ENCODE results near the gene SNX1.

The SNX1 gene

DNA sequence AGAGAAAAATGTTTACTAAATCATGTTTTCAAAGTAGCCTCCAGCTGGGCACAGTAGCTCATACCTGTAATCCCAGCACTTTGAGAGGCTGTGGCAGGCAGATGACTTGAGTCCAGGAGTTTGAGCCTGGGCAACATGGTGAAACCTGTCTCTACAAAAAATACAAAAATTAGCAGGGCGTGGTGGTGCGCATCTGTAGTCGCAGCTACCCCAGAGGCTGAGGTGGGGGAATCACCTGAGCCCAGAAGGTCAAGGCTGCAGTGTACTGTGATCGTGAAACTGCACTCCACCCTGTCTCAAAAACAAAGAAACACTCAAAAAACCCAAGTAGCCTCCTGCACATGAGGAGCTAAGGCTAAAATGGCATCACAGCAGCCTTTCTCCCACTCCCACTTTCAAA, 68.7 kb downstream of the SNX1 start:
- no peak for DNase-seq

DNA sequence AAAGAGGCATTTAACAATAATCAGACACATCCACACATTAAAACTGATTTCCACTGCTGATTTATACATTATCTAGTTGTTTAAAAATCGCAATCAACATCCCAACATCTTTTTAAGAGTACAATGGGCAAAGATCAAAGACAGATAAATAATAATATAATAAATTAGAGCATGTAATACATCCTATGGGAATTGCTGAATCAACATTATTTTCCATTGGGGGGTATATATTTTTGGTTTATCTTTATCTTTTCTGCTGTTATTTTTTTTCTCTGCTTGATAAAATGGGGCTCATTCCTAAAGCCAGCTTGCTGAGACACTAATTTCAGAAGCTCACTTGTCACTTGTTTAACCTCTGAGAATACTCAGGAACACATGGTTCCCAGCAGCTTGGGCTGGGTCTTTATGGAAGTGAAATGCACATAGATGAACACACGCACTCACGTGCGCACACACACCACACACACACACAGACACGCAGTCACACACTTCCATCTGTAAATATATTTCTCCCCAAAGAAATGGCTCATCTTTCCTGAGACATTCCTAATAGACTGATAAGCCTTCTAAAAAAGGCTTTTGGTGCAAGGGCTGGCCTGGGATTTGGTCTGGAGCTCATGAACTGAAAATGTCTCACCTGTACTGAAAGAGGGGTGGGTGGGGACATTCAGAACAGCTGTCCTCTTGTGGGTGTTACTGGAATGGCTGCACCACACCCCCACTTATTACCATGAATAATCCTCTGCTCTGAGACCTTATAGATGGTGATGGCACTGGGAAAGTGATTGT, 70.5 kb downstream of the SNX1 start:
- no peak for DNase-seq

DNA sequence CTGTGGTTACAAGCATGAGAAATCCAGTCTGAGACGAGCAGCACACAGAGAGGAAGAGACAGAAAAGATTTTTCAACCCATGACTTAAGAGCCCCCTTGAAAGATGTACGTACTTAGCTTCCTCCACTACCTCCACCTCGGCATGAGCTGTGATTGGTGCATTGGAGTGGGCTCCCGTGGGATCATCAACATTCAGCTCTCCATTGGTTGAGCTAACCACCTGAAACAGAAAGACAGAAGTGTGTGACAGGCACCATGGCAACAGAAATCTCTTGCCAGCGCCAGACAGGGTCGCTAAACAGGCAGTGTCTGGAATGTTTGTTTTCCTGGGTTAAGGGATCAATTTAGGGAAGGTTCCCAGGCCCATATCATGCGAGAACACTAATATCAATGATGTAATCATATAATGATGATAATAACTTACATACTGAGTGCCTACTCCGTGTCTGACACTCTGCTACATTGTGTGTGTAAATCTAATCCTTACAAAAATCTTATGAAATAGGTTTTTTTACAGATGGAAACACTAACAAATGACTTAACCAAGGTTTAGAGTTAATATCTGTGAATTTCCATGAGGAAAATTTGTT, 84.5 kb downstream of the SNX1 start:
- no peak for DNase-seq

DNA sequence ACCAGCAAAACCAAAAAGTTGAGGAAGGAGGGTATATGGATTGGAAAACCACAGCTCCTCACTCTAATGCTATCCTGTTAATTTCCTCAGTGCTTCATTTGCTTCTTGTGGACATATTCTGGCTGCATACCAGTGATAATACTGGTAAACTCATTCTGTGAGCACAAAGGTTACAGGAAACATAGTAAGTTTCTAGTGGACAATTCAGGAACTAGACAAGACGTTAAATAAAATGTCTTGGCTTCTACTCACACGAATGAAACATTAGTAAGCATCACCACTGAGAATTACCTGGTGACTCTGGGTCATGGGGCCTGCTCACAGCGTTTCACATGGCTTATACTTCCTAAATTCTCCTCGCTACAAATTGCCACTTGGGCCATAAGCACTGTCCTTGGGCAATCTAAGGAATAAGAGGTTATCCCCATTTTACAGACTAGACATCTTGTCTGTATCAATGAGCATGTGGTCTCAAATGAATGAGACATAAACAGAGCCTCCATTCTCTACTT, 87.1 kb downstream of the SNX1 start:
- DNase-seq, result no peak

DNA sequence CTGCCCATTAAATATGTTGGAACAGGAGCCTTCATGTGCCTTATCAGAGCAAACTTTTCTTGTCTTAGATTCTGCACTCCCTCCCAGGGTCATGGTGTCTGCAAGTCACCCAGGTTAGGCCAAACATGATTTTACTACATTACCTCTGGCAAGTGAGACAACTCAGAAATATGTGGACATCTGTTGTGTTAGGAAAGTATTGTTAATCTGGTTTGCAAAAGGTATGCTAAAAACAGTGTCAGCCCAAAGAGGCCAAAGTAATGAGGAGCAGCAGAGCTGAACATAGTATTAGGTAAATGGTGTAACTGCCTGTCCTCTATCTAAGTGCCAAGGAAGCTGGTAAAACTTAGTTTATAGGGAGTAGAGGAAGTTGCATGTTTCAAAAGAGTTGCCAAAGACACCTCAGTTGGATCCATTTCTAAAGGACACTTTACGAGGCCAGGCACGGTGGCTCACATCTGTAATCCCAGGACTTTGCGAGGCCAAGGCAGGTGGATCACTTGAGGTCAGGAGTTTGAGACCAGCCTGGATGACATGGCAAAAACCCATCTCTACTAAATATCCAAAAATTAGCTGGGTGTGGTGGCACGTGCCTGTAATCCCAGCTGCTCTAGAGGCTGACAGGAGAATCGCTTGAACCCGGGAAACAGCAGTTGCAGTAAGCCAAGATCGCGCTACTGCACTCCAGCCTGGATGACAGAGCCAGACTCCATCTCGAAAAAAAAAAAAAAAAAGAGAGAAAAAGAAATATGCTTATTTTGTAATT, 89.5 kb downstream of the SNX1 start:
- DNase-seq, result no peak

DNA sequence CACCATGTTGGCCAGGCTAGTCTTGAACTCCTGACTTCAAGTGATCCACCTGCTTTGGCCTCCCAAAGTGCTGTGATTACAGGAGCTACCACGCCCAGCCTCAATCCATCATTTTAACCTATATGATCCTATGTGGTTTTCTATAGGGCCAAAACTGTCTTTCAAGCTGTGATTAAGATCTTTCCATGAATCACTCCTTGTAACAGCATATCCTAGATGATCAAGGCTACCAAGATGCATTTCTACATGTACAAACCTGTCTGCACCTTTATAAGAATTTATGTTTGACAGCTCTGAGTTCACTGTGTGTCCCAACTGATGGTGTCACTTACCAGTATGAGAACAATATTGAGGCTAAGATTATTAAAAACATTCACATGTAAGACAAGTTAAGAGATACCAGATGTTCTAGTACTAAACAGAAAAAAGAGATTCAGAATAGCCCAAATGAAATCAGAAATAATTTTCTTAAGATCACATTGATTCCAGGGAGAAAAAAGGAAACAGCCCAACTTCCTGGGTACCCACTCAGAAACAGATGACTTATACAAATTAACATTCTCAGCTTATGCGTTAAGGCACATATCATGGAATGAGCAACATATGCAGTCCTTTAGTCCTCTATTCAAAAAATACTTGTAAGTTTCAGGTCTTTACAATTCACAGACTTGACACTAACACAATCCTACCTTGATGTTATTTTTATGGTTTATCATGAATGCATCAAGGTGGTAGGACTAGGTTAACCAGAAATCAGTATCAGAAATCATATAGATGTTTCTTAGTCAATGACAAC, 91.8 kb downstream of the SNX1 start:
- no peak for DNase-seq

Measured in kidney glomerular epithelial cell (primary cell).